Measurements from ENCODE around the gene HNRNPU.

HNRNPU gene

DNA sequence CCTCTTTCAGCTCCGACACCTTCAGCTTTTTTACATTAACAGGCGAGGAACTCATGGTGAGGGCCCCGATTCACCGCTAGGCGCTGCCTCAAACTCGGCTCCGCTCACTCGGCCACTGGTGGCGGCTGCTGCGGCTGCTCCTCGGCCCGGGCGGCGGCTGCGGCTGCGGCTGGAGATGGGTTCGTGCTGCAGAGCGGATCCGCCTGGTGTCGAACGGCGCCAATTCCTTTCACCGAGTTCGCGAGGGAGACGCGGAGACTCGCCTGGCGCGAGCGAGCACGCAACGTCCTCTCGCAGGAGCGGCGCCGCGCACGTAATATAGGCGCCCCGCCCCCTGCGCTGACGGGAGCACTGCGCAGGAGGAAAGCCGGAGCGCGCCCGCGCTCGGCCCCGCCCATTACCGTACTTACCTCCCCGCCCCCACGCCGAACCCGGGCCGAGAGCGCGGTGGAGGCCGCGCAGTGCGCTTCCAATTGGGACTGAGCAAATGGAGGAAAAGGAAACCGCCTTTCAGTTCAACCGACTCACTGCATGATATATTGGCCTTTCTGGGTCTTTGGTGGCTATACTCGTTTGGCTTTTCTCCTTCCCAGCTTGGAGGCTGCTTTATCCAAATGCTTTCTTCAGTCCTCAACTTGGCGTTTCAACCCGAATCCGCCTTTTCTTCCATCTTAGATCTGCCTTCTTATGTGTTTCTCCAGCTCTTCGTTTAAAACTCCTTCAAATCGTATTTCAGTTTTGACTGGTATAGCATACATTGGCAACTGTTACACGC is at the start of gene HNRNPU:
TSS of gene HNRNPU (minus strand) at position 291 of the 775 bp plus-strand sequence. CDS start at position 55, 236 bp downstream.
- DNase-seq = peak; percentile 92 to 93

DNA sequence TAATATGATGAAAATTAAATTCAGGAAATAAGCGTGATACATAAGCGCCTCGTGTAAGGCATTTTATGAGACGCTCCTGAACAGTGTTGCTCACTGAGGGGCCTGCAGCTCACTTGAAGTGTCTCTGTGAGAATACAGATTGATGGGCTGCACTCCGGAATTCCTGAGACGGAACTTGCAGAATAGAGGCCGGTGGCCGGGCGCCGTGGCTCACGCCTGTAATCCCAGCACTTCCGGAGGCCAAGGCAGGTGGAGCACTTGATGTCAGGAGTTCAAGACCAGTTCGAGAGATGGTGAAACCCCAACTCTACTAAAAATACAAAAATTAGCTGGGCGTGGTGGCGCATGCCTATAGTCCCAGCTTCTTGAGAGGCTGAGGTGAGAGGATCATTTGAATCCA is 49.5 kb upstream of the HNRNPU start:
- DNase-seq = no peak

DNA sequence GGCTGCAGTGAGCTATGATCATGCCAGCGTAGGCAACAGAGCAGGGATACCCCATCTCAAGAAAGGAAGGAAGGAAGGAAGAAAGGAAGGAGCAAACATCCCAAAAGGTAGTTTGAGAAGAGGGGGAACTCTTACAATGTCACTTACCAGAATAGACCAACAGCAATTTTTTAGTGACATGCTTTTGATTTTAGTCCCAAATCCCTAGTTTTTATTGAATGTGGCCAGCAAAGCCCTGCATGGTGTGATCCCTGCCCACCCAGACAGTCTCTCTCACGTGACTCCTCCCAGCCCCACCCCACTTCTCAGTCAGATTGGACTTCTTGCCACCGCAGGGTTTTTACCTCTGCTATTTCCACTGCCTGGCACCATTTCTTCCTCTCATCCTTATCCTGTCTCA is 39.8 kb upstream of the HNRNPU start:
- no peak for DNase-seq

DNA sequence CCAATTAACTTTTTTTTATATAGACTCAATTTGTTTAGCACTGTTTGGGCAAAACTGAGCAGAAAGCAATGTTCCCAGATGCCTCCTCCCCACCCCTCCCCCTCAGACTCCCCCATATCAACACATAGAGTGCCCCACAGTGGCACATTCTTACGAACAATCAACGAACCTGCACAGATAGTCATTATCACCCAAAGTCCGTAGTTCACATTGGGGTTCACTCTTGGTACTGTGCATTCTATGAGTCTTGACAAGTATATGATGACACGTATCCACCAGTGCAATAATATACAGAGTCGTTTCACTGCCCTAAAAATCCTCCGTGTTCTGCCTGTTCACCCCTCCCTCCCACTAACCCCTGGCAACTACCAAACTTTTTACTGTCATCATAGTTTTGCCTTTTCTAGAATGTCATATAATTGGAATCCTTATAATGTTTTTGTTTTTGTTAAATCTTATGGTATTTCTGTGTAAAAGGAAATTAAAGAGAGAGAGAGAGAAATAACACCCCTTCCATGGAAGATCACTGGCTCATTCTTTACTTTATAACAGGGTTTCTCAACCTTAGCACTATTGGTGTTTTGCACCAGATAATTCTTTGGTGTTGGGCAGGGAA is 37.2 kb upstream of the HNRNPU start:
- no peak for DNase-seq

DNA sequence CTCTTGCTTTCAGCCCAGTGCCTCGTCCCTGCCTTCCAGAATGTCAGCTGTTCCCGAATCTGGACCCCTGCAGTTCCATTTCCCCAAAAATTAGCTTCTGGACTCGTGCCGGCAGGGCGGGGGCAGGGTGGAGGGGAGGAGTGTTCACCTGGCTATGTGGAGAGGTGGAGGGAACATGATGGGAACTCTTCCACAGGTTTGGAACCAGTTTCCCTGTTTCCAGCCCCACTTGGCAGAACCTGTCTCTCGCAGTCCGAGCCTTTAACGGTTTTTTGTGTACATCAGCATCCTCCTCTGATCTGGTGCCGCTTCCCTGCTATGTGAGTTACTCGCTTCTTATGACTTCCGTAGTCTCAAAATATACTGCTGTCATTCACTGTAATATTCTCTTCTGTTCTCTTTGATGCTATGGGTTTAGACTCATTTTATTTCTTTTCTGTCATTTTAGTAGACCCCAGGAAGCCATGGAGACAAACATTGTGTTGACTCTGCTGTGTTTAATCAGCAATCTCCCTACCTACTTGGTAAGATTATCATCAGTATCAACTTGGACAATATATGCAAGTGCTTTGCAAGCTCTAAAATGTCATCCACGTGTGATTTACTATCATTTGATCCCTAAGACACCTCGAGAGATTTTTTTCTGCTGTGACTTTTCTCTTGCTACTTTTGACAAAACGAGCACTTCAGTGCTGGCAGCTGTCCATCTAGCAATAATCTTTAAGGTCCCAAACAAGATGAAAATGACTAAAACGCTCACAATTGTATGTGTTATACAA is 33.3 kb upstream of the HNRNPU start:
- DNase-seq = no peak

DNA sequence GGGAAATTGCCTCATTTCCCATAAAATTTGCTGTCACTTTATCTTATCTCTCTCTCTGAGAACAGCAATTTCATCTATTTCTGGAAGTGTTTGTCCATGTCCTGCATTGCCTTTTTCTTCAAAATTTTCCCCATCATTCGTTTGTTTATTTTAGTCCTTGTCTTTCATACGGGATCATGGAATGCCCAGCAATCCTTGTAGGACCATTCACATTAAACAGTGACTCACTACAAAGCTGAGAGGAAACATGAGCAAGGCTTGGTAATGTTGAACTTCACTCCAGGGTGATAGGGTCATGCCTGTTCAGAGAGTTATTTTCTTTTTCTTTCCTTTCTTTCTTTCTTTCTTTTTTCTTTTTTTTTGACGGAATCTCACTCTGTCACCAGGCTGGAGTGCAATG is 32.2 kb upstream of the HNRNPU start:
- DNase-seq = no peak

DNA sequence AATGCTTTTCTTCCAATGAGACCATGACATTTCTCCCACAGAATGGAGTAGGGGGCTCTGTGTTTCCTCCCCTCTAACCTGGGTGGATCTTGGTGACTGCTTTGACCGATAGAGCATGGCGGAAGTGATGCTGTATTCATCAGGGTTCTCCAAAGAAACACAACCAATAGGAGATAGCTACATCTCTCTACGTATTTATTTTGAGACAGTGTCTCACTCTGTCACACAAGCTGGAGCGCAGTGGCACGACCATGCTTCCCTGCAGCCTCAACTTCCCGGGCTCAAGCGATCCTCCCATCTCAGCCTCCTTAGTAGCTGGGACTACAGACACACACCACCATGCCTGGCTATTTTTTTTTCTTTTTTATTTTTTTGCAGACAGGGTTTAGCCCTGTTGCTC is 29.5 kb upstream of the HNRNPU start:
- no peak for DNase-seq

DNA sequence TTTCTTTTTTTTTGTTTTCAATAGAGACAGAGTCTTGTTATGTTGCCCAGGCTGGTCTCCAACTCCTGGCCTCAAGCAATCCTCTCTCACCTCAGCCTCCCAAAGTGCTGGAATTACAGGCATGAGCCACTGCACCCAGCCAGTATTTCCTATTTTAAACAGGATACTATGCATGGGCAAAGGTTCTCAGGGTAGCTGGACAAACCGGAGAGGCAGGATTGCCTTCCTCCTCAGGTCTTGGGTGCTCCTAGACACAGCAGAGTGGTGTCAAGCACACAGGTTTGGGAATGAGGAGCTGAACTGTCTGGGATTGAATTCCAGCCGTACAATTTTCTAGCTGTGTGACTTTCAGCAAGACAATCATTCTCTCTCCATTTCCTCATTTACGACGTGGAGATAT is 22.9 kb upstream of the HNRNPU start:
- DNase-seq = no peak

DNA sequence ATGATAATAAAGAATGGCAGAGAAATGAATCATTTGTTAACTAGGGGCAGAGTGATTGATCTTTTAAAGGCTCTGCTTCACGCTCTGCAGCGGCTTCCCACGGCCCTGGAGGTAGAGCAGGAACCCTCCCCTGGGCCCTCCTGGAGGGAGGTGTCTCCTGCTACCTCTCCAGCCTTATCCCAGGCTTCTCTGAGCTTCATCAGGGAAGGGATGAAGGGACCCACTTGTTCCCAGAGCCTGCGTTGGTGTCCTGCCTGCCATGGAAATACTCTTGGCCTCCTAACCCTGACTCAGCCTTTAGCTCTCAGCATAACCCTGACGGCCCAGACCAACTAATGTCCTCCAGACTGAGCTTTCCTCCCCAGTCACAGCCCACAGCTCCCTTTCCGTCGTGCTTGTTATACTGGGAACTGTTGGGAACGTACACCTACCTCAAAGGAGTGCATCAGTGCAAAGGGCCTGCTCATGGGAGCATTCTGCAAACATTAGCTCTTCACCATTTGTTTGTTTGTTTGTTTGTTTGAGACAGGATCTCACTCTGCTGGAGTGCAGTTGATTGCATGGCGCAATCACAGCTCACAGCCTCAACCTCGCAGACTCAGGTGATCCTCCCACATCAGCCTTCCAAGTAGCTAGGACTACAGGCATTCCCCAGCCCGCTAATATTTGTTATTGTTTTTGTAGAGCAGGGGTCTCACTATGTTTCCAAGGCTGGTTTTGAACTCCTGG is 17.4 kb upstream of the HNRNPU start:
- no peak for DNase-seq

DNA sequence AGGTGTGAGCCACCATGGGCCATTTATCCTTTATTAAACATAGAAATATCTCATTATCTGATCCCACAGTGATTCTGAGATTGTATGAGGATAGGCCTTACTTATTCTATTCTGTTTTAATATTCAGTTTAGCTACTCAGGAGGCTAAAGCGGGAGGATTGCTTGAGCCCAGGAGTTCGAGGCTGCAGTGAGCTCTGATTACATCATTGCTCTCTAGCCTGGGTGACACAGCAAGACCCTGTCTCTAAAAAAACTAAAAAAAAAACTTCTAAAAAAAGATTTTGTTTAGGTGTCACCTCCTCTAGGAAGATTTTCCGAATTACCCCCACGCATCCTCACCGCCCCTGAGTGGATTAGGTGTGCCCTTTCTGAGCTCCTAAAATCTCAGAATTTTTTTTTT is 14.3 kb upstream of the HNRNPU start:
- DNase-seq = no peak

DNA sequence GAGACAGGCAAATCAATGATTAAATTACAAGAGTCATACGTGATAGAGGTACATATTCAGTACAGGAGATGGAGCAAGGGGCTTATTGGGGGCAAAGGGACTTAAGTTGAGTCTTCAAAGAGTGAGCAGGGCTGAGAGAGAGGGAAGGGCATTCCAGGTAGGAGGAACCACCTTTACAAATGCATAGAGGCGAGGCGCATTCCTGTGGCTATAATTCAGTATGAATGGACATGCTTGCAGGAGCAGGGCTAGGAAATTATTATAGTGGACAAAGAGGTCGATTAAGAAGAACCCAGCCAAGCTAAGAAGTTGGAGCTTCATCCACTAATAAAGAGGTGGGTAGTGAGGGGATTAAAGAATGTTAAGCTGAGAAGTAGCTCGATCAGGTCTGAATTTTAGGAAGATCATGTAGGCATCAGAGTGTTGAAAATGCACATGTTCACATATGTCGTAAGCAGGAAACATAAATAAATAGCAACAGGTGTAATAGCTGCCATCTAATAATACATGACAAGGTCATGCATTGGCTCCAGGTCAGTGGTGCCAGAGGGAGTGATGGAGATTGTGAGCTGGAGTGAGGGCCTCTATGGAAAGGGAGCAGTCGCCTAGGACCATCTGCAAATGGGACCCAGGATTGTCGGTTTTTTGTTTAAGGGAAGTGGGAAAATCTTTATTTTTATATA is 12.0 kb upstream of the HNRNPU start:
- DNase-seq = no peak

DNA sequence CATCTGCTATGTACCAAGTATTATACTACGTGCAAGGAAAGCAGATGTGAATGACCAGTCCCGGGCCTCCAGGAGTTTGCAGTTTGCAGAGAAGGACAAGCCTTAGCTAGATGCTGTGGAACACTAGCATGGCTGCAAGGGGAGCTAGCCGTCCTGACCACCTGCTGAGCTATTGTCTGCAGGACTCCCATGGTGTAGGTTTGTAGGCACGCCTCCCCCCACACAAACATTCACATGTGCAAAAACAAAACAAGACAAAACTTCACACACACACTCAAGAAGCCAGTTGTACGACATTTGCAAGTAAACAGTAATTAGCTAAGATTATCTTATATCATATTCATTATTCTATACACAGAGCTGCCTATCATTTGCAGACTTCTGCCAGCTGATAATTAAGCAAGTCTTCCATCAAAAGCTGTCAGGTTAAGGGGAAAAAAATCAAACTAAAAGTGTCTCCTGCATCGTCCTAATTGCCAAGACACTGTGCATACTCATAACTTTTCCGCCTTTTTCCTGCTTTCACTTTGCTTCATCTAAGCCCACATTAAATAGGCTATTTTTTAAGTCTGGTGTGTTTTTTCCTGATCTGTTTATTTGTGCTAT is 10.7 kb upstream of the HNRNPU start:
- no peak for DNase-seq

DNA sequence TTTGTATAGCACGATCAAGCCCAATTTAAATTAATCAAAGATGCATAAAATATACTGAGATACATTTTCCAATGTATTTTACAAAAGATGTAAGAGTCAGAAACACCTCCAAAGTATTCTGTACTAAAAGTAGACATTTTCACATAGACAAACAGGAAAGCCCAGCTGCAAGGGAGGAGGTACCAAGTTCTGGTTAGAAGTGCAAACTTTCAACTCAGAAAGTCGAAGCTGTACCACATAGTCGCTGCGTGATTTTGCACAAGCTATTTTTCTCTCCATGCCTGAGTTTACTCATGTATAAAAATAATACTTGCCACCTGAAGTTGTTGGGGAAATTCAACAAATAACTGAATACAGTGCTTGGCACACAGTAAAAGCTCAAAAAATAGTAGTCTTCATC is 5.6 kb upstream of the HNRNPU start:
- no peak for DNase-seq

DNA sequence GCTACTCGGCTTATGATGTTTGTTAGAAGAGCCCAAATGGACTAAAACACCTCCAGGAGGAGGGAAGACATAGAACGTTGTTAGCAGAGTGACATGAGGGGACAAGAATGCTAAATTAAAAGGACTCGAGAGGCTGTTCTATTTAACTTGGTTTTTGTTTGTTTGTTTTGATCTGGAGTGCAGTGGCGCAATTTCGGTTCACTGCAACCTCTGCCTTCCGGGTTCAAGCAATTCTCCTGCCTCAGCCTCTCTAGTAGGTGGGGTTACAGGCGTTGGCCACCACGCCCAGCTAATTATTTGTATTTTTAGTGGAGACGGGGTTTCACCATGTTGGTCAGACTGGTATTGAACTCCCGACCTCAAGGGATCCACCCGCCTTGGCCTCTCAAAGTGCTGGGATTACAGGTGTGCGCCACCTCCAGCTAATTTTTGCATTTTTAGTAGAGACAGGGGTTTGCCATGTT is 5.1 kb upstream of the HNRNPU start:
- DNase-seq = no peak

DNA sequence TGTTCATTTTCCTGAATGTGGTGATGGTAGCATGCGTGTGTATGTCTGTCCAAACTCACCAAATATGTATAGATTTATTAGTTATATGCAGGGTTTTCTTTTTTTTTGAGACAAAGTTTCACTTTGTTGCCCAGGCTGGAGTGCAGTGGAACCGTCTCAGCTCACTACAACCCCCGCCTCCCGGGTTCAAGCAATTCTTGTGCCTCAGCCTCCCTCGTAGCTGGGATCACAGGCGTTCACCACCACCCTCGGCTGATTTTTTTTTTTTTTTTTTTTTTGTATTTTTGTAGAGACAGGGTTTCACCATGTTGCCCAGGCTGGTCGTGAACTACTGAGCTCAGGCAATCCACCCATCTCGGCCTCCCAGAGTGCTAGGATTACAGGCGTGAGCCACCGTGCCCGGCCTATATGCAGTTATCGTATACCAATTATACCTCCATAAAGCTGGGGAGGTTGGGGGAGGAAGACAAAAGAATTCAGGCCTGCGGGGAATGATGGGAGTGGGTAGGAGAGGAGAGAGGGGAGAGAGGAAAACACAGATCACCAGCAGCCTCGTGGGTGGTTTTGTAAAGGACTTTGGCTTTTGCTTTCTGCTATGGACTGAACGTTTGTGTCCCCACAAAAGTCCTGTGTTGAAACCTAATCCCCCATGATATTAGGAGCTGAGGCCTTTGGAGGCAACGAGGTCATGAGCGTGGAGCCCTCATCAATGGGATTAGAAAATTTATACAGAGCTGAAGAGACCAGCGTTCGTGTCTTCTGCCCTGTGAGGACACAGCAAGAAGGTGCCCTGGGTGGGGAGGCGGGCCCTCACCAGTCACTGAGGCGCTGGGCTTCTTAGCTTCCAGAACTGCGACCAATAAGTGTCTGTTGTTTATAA is 4.4 kb upstream of the HNRNPU start:
- no peak for DNase-seq

DNA sequence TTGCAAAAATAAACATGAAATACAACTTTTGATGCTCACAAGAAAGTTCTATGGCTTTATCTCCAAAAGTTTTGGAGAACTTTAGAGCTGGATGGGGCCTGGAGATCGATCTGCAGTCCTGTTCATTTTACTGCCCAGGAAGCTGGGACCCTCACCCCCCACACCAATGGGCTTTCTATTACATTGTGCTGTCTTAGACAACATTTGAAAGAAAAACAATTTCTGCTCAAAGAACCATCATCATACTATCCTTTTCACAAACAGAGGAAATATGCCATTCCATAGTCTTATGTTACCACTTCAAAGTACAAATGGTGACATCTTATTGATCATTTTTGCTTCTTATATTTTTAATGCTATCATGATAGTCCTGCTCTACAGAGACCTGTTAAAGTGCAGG is 2.0 kb upstream of the HNRNPU start:
- no peak for DNase-seq

DNA sequence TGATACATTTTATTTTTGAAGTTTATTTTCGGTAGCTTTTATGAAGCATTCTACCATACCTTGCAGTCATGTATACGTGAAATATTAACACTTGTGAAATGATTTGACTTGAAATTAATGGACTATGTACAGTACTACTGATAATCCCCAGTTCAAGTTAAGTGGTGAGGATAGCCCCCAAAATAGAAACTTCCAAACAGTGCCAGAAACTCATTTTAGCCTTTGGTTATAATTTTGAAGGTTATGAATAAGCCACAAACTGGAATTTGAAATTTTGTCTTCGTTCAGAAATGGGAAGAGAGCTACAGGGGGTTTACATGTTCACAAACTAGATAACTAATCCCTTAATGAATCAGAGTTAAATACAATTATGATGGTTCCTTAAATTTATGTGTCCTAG is 1.5 kb upstream of the HNRNPU start:
- no peak for DNase-seq

DNA sequence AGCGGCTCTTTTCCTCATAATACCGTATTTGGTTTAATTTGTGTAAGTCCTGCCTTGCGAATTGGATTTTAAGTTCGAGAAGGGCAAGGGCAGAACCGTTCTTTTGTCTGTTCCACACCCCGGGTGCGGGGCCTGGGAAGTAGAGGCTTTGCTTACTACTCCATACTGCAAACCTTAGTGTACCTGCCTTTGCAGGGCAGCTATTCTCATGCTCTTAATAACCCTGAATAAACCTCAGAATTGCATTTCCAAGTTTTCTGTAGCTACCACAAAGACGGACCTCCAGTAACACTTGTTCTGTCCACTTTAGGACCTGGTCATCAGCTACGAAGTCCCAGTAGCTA is 657 bp upstream of the HNRNPU start:
- peak in 1 of 2 experiments; percentile 7 for DNase-seq

DNA sequence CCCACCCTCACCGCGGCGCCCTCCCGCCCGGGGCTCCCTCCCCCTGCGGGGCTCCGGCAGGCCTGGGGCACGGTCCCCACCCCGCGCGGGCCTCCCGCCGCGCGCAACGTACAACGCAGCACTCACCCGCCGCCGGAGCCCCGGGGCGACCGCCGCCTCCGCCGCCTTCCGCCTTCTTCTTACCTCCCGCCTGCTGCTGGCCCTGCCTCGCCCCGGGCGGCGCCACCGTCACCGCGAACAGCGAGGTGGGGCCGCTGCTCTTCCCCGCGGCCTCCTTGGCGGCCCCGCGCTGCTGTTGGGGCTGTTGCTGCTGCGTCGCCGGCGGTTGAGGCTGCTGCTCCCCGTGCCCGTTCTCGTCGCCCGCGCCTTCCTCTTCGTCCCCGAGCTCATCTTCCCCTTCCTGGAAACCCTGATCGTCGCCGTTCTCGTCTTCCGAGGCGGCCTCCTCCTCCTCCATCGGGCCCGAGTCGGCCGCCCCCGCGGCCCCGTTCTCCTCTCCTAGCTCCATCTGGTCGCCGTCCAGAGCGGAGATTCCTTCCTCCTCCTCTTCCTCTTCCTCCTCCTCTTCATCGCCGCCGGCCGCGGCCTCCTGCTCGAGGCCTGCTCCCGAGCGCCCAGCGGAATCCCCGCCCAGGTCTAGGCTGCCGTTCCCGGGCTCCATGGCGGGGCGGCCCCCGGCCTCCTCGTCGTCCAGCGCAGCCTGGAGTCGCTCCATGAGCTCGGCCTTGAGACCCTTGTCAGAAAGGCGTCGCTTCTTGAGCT is 671 bp downstream of the HNRNPU start:
- no peak for DNase-seq

All from NCI-H187 (cell line).